Nephron progenitor cell (in vitro differentiated cells): ENCODE results near the gene MMP27.

Source experiments
- DNase-seq: peaks from one replicate; pipeline ENCODE4 v3.0.0; 2021
- H3K27ac Mint-ChIP-seq: 2 replicates; pipeline ENCODE4 v1.8.0; 2021; ENCODE audit warnings: mild to moderate bottlenecking, moderate library complexity, mixed read lengths
- H3K27me3 Mint-ChIP-seq: 2 replicates; pipeline ENCODE4 v1.8.0; 2021; ENCODE audit warnings: mild to moderate bottlenecking, low read depth, mixed read lengths; ENCODE audit not compliant: poor library complexity
- H3K36me3 Mint-ChIP-seq: 2 replicates; pipeline ENCODE4 v1.8.0; 2021; ENCODE audit warnings: low read depth, mixed read lengths
- H3K4me1 Mint-ChIP-seq: 2 replicates; pipeline ENCODE4 v1.8.0; 2021; ENCODE audit warnings: mixed read lengths
- H3K4me3 Mint-ChIP-seq: 2 replicates; pipeline ENCODE4 v1.8.0; 2021; ENCODE audit warnings: mild to moderate bottlenecking, moderate library complexity, mixed read lengths
- H3K9me3 Mint-ChIP-seq: 2 replicates; pipeline ENCODE4 v1.8.0; 2021; ENCODE audit warnings: mild to moderate bottlenecking, moderate library complexity, mixed read lengths
- TF ChIP-seq, protein P1 (sequence below): fragments of 200-600 bp; sonication (generic); IDR thresholded peaks from 2 replicates; pipeline ENCODE4 v1.5.0; 2021; ENCODE audit warnings: antibody characterized with exemption

MMP27 gene

DNA sequence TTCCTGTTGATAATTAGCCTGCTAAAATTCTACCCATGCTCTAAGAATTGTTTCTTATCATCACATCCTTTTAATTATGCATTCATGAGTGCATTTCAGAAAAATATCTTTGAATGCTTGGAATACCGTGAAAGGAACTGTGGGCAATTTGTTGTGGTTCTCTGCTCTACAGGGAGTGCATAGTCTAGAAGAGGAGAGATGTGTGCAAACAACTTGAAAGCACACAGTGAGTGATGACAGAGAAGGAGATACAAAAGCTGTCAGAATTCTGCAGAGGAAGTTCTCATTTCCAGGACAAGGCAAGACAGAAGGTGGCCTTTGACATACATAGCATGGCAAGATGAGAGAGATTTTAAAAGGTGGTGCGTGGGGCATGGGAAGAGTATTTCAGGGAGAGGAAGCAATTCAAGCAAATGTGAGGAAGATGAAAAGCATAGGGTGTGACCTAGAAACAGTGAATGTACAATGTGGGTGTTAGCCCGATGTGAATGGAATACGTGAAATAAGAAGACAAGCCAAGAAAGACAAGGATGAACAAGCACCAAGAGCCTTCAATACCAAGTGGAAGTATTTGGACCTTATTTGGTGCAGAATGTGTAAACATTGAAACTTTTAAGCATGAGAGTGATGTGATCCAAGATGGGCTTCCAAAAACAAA lies 14.2 kb upstream of the MMP27 start:
- H3K4me3 Mint-ChIP-seq, result no peak overlapping the region
- no peak overlapping the region for H3K27ac Mint-ChIP-seq
- H3K4me1 Mint-ChIP-seq, result peaks cover 5% of the 10 kb centered on the region
- TF ChIP-seq, protein P1, sequence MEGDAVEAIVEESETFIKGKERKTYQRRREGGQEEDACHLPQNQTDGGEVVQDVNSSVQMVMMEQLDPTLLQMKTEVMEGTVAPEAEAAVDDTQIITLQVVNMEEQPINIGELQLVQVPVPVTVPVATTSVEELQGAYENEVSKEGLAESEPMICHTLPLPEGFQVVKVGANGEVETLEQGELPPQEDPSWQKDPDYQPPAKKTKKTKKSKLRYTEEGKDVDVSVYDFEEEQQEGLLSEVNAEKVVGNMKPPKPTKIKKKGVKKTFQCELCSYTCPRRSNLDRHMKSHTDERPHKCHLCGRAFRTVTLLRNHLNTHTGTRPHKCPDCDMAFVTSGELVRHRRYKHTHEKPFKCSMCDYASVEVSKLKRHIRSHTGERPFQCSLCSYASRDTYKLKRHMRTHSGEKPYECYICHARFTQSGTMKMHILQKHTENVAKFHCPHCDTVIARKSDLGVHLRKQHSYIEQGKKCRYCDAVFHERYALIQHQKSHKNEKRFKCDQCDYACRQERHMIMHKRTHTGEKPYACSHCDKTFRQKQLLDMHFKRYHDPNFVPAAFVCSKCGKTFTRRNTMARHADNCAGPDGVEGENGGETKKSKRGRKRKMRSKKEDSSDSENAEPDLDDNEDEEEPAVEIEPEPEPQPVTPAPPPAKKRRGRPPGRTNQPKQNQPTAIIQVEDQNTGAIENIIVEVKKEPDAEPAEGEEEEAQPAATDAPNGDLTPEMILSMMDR, result no peak
- H3K9me3 Mint-ChIP-seq, result peaks cover 7% of the 10 kb centered on the region
- H3K36me3 Mint-ChIP-seq, result no peaks in the 10 kb centered on the region
- H3K27me3 Mint-ChIP-seq, result no peaks in the 10 kb centered on the region
- DNase-seq, result no peak

DNA sequence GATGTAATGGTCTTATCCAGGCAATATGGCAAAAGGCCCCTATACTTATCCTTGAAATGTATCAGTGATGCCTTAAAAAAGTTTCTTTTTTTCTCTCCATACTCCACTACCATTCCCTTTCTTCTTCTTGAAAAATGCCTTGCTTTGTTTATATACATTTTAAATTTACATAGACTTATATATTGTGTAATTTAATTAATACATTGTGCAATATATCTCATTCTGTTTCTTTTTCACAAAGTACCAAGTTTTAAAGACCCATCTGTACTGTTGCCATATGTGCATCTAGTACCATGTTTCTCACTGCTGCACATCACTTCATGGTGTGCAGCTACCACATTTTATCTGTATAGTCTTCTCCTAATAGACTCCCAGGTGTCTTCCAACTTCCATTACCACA lies 11.7 kb upstream of the MMP27 start:
- H3K9me3 Mint-ChIP-seq, result peaks cover 3% of the 10 kb centered on the region
- TF ChIP-seq, protein P1, result no peak
- H3K36me3 Mint-ChIP-seq, result no peaks in the 10 kb centered on the region
- no peak overlapping the region for H3K4me3 Mint-ChIP-seq
- DNase-seq, result no peak
- H3K4me1 Mint-ChIP-seq, result peaks cover 5% of the 10 kb centered on the region
- H3K27me3 Mint-ChIP-seq, result no peaks in the 10 kb centered on the region
- no peak overlapping the region for H3K27ac Mint-ChIP-seq

DNA sequence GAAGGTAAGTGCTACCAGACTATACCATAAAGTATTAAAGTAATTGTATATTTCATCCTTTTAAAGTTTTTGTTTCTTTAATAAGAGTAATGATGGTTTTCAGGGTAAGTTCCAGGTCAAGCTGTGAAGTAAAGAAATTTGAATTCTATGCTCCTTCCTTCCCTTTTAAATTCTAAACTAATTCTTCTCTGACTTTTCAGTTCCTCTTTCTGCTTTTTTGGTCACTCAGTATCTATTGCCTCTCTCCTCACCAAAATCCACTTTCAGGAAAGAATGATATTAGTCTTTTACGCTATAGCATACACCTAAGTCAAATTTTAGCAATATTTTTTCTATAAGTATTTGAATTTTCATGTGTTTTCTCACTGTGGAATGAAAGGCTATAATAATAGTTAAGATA lies 11.0 kb upstream of the MMP27 start:
- H3K27ac Mint-ChIP-seq, result no peak overlapping the region
- TF ChIP-seq, protein P1, result no peak
- no peak for DNase-seq
- no peaks in the 10 kb centered on the region for H3K36me3 Mint-ChIP-seq
- no peak overlapping the region for H3K4me3 Mint-ChIP-seq
- H3K9me3 Mint-ChIP-seq, result peaks cover under 1% of the 10 kb centered on the region
- peaks cover 5% of the 10 kb centered on the region for H3K4me1 Mint-ChIP-seq
- no peaks in the 10 kb centered on the region for H3K27me3 Mint-ChIP-seq

DNA sequence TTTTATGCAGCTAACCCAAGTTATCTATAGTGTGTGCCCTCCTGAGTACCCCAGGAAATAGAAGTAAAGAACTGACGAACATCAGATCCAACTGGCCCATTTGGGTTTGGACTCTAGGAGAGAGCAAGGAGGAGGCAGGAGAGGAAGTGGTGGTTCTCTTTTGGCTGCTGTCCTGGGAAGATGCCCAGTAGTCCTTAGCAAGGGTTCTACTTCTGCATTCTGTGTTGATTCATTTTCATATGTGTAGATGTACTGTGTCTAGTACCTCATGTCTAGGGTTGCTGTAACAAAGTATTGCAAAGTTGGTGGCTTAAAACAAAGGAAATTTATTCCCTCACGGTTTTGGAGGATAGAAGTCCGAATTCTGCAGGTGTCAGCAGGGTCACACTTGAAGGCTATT lies 6.6 kb upstream of the MMP27 start:
- no peak for DNase-seq
- H3K27me3 Mint-ChIP-seq, result peaks cover 3% of the 10 kb centered on the region
- no peak overlapping the region for H3K4me3 Mint-ChIP-seq
- no peaks in the 10 kb centered on the region for H3K9me3 Mint-ChIP-seq
- no peak overlapping the region for H3K27ac Mint-ChIP-seq
- TF ChIP-seq, protein P1, result no peak
- H3K36me3 Mint-ChIP-seq, result no peaks in the 10 kb centered on the region
- no peaks in the 10 kb centered on the region for H3K4me1 Mint-ChIP-seq

DNA sequence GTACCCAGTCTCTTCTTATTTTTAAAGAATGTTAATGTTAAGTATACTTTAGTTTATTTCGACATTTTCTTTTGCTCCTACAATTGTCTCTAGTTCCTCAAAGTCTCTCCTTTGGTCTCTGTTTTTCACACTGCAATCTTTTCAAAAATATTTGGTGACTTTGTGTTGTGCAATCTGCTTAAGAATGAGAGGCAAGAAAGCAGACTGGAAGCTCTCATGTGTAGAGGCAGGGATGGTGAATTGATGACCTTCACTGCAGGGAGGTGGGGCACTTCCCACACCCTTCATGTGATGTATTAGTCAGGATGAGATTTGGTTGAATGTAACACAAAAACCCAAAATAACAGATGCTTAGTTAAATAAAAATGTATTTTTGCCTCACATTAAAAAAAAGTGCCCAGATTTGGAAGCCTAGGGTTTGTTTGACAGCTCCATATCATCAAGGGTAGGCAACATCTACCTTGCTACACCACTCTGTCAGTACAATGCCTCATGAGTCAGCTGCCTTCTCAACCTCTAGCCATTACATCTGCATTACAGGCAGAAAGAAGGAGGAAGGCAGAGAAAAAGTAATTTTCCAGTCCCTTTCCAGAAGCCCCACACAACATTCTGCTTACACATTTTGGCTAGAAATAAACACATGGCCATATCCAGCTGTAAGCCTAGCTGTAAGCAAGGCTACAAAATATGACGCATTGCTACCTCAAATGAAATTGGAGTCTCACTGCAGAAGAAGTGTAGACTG lies 3.8 kb upstream of the MMP27 start:
- no peaks in the 10 kb centered on the region for H3K4me1 Mint-ChIP-seq
- H3K4me3 Mint-ChIP-seq, result no peak overlapping the region
- no peaks in the 10 kb centered on the region for H3K36me3 Mint-ChIP-seq
- no peaks in the 10 kb centered on the region for H3K9me3 Mint-ChIP-seq
- DNase-seq, result no peak
- TF ChIP-seq, protein P1, result no peak
- no peak overlapping the region for H3K27ac Mint-ChIP-seq
- peaks cover 3% of the 10 kb centered on the region for H3K27me3 Mint-ChIP-seq

DNA sequence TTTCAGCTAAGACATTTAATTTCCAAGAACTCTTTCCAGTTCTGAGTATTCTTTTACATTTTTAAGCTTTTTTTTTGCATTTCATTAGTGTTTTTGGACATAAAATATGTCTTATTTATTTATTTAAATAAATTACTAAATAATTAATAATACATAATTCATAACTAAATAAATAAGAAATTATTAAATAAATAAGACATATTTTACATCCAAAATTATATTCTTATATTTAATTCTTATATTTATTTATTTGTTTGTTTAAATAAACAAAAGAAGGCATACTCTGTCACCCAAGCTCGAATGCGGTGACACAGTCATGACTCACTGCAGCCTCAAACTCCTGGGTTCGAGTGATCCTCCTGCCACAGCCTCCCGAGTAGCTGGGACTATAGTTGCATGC lies 3.1 kb upstream of the MMP27 start:
- no peak overlapping the region for H3K27ac Mint-ChIP-seq
- TF ChIP-seq, protein P1, result no peak

More for the DNA sequence above, 3.1 kb upstream of the MMP27 start:
- DNase-seq, result no peak
- Mint-ChIP-seq H3K27me3 (peaks cover 3% of the 10 kb centered on the region), H3K9me3 (no peaks in the 10 kb centered on the region), H3K4me1 (no peaks in the 10 kb centered on the region), H3K36me3 (no peaks in the 10 kb centered on the region), H3K4me3 (no peak overlapping the region)
